ENCODE data around the gene ITPR1.

ITPR1 gene

DNA sequence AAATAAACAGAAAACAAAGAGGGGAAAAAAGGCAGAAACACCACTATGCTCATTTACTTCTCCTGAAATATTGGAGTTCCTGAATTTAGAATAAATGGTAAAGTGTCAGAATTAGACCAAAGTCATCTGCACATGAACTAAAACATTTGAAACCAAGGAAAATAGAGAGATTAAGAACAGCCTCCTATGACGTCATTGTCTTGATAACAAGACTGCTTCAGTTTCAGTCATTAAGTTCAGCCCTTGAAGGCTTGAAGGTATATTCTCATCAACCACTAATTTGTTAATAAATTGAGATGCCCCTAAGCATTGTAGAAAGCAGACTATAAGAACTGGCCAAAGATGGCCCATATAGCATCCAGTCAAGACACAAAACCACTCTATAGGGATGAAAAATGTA lies 28.6 kb upstream of the ITPR1 start:
- TF ChIP-seq REST (IDR thresholded peaks at IDR 0.05; ENCODE audit: insufficient replicate concordance, low read depth) (no peak), CTCF (IDR thresholded peaks at IDR 0.05; ENCODE audit: insufficient read depth, low read length) (no peak), SPI1 (IDR thresholded peaks at IDR 0.05; ENCODE audit: borderline replicate concordance, low read depth) (no peak), GABPA (IDR thresholded peaks at IDR 0.05; ENCODE audit: low read depth) (no peak), POLR2AphosphoS5 (IDR thresholded peaks at IDR 0.05; ENCODE audit: low read depth) (no peak)
- no peak for DNase-seq (ENCODE audit: low read depth in 1 of 2, low spot score in 1 of 2)
- Histone ChIP-seq H3K4me3 (replicated peaks; ENCODE audit: insufficient read depth, low read length) (no peak overlapping the region), H3K27ac (replicated peaks) (no peak overlapping the region), H3K27me3 (ENCODE audit: insufficient read depth, poor library complexity, severe bottlenecking) (no peaks in the 10 kb centered on the region)

DNA sequence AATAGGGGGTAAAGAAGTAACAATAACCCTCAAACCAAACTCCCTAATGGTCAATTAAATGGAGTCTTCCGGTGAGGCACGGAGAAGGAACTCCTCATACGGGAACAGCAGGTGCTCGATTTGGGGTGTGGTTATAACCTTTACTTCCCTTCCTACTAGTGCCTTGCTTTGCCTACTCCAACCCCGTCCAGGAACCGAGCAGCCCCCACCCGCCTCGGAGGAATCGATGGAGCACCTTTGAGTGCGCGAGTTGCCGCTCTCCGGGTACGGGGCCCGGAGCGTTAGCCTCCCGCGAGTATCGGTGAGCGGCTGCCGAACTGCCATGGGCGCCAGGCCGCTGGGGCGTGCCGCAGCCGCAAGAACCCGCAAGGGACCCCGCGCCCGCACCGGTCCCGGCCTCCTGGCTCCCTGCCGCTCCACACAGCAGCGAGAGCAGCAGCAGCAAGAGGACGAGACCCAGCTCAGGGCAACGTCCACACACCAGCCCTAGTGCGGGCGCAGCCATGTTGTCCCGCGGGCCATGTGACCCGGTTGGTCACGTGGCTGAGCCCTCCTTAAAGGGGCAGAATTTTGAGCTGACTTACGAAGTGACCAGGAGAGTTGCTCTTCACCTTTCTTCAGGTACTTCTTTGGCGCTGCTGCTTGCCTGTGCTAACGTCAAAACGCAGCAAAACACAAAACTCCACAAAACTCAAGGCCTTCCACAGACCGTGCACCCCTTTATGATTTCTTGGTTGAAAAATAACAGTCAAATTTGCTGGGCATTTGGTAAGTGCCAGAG lies 26.2 kb upstream of the ITPR1 start, which contains the start of gene SUMF1:
Gene SUMF1, minus strand, starts transcription at position 529 of the 781 bp plus-strand sequence. Its CDS starts 24 bp downstream, at position 505.
- Histone ChIP-seq H3K4me3 (replicated peaks; ENCODE audit: insufficient read depth, low read length) (peak within 1 kb of the TSS; percentile 88), H3K27ac (replicated peaks) (peak within 1 kb of the TSS; percentile 93), H3K27me3 (ENCODE audit: insufficient read depth, poor library complexity, severe bottlenecking) (no peaks in the 10 kb centered on the region)
- DNase-seq (ENCODE audit: low read depth in 1 of 2, low spot score in 1 of 2) = peak; percentile 63 to 83
- TF ChIP-seq SPI1 (IDR thresholded peaks at IDR 0.05; ENCODE audit: borderline replicate concordance, low read depth) = peak; percentile 9; the same call in 1 of the 2 replicates
- TF ChIP-seq REST (IDR thresholded peaks at IDR 0.05; ENCODE audit: insufficient replicate concordance, low read depth) = peak; percentile 74
- no peak for TF ChIP-seq CTCF (IDR thresholded peaks at IDR 0.05; ENCODE audit: insufficient read depth, low read length)
- TF ChIP-seq POLR2AphosphoS5 (IDR thresholded peaks at IDR 0.05; ENCODE audit: low read depth) = peak; percentile 98

- peak overlapping the region; percentile 93 for H3K27ac ChIP-seq (replicated peaks)
- no peak for DNase-seq (ENCODE audit: low read depth in 1 of 2, low spot score in 1 of 2)
- TF ChIP-seq SPI1 (IDR thresholded peaks at IDR 0.05; ENCODE audit: borderline replicate concordance, low read depth) = no peak
- no peak for TF ChIP-seq GABPA (IDR thresholded peaks at IDR 0.05; ENCODE audit: low read depth)
- no peak for TF ChIP-seq POLR2AphosphoS5 (IDR thresholded peaks at IDR 0.05; ENCODE audit: low read depth)
- TF ChIP-seq CTCF (IDR thresholded peaks at IDR 0.05; ENCODE audit: insufficient read depth, low read length) = no peak
These were observed 25.7 kb upstream of the ITPR1 start for GRCh38 chr3:4467522-4467867.

More at GRCh38 chr3:4467522-4467867, 25.7 kb upstream of the ITPR1 start:
- Histone ChIP-seq H3K27me3 (ENCODE audit: insufficient read depth, poor library complexity, severe bottlenecking) (no peaks in the 10 kb centered on the region), H3K4me3 (replicated peaks; ENCODE audit: insufficient read depth, low read length) (peak overlapping the region; percentile 88)

All from HL-60 (cell line).